Nephron (organoid): Measurements from ENCODE around the gene CSNK1D.

ENCODE experiments used
- H3K27ac Mint-ChIP-seq, 3 experiments: 2 replicates each; pipeline ENCODE4 v1.8.0; 2020; ENCODE audit warnings: mixed read lengths in 3 of 3, mild to moderate bottlenecking in 2 of 3, moderate library complexity in 1 of 3
- H3K27me3 Mint-ChIP-seq: 2 replicates; pipeline ENCODE4 v1.8.0; 2021; ENCODE audit warnings: low read depth, mild to moderate bottlenecking, moderate library complexity, mixed read lengths
- H3K36me3 Mint-ChIP-seq: 2 replicates; pipeline ENCODE4 v1.8.0; 2020; ENCODE audit warnings: low read depth, mixed read lengths
- H3K4me1 Mint-ChIP-seq: 2 replicates; pipeline ENCODE4 v1.8.0; 2020; ENCODE audit warnings: mixed read lengths
- H3K4me3 Mint-ChIP-seq, 3 experiments: 2 replicates each; pipeline ENCODE4 v1.8.0; 2020; ENCODE audit warnings: mild to moderate bottlenecking in 3 of 3, mixed read lengths in 3 of 3, moderate library complexity in 2 of 3
- H3K9me3 Mint-ChIP-seq: 2 replicates; pipeline ENCODE4 v1.8.0; 2020; ENCODE audit warnings: mixed read lengths
- TF ChIP-seq, protein P1 (sequence below), 3 experiments: fragments of 200-600 bp; sonication (generic); IDR thresholded peaks; one replicate each; pipeline ENCODE4 v1.5.0; 2021; ENCODE audit warnings: antibody characterized with exemption in 3 of 3; ENCODE audit not compliant: unreplicated experiment in 3 of 3

The CSNK1D gene

DNA sequence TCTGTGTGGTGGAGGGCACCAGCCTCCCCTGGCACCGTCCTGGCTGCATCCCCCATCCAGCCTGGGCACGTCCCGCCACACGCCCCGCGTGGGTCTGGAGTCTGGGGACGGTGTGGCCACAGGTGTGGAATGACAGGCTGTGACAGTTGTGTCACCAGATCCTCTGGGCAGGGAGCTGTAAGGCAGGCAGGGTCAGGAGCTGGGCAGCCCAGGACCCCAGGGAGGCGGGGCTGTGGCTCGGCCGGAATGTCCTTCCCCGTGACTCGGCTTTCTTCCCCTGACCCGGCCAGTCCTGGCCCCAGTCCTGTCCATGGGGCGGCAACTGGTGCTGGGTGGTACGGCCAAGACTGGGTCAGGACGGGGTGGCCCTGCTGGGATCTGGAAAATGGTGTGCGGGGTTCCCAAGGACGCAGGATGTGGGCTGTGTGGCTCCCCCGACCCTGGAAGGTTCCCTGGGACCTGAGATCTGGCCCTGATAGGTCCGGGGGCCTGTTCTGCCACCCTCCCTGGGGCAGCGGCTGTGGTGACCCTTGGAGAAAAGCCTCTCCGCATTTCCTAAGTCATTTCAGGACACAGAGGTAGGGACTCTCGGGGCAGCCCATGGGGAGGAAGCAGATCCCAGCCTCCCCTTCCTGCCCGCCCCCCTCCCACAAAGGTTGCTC lies 48.0 kb downstream of the CSNK1D start:
- no peaks in the 10 kb centered on the region for H3K36me3 Mint-ChIP-seq
- peak overlapping the region in 1 of 3 experiments; percentile 17 for H3K4me3 Mint-ChIP-seq
- H3K27ac Mint-ChIP-seq, result no peak overlapping the region
- TF ChIP-seq, protein P1, sequence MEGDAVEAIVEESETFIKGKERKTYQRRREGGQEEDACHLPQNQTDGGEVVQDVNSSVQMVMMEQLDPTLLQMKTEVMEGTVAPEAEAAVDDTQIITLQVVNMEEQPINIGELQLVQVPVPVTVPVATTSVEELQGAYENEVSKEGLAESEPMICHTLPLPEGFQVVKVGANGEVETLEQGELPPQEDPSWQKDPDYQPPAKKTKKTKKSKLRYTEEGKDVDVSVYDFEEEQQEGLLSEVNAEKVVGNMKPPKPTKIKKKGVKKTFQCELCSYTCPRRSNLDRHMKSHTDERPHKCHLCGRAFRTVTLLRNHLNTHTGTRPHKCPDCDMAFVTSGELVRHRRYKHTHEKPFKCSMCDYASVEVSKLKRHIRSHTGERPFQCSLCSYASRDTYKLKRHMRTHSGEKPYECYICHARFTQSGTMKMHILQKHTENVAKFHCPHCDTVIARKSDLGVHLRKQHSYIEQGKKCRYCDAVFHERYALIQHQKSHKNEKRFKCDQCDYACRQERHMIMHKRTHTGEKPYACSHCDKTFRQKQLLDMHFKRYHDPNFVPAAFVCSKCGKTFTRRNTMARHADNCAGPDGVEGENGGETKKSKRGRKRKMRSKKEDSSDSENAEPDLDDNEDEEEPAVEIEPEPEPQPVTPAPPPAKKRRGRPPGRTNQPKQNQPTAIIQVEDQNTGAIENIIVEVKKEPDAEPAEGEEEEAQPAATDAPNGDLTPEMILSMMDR (IDR thresholded peaks at IDR 0.05; ENCODE audit: unreplicated experiment in 3 of 3), result no peak
- peaks cover 4% of the 10 kb centered on the region for H3K9me3 Mint-ChIP-seq
- H3K4me1 Mint-ChIP-seq, result peaks cover 4% of the 10 kb centered on the region
- peaks cover 21% of the 10 kb centered on the region for H3K27me3 Mint-ChIP-seq

DNA sequence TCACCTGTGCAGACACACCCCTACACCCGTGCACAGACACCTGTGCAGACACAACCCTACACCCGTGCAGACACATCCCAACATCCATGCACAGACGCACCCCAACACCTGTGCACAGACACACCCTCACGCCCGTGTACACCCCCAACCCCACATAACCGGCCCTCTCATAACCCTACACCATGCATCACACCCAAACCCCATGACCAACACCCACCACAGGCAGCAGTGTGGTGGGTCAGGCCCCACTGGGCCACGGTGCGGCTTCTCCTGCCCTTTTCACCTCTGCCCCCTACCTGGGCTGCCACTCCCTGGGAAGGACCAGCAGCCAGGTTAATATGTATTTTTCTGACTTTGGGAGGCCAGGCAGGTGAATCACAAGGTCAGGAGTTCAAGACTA lies 48.8 kb downstream of the CSNK1D start:
- H3K4me3 Mint-ChIP-seq, result no peak overlapping the region
- no peaks in the 10 kb centered on the region for H3K4me1 Mint-ChIP-seq
- H3K36me3 Mint-ChIP-seq, result no peaks in the 10 kb centered on the region
- TF ChIP-seq, protein P1 (IDR thresholded peaks at IDR 0.05; ENCODE audit: unreplicated experiment in 3 of 3), result no peak
- H3K27ac Mint-ChIP-seq, result no peak overlapping the region
- H3K9me3 Mint-ChIP-seq, result peaks cover 4% of the 10 kb centered on the region
- peaks cover 17% of the 10 kb centered on the region for H3K27me3 Mint-ChIP-seq

- Mint-ChIP-seq H3K27ac (no peak overlapping the region), H3K36me3 (no peaks in the 10 kb centered on the region), H3K4me1 (no peaks in the 10 kb centered on the region), H3K9me3 (peaks cover 4% of the 10 kb centered on the region), H3K4me3 (peak overlapping the region in 2 of 3 experiments; percentile 15 to 29), H3K27me3 (peaks cover 15% of the 10 kb centered on the region)
- TF ChIP-seq, protein P1 (IDR thresholded peaks at IDR 0.05; ENCODE audit: unreplicated experiment in 3 of 3), result no peak
Observed at GRCh38 chr17:82223517-82223916, 50.0 kb downstream of the CSNK1D start.

- Mint-ChIP-seq H3K4me3 (no peak overlapping the region), H3K9me3 (peaks cover 4% of the 10 kb centered on the region), H3K27me3 (peaks cover 15% of the 10 kb centered on the region), H3K27ac (no peak overlapping the region), H3K36me3 (no peaks in the 10 kb centered on the region), H3K4me1 (no peaks in the 10 kb centered on the region)
- TF ChIP-seq, protein P1 (IDR thresholded peaks at IDR 0.05; ENCODE audit: unreplicated experiment in 3 of 3), result no peak
Observed at GRCh38 chr17:82222816-82223215, 50.7 kb downstream of the CSNK1D start.

DNA sequence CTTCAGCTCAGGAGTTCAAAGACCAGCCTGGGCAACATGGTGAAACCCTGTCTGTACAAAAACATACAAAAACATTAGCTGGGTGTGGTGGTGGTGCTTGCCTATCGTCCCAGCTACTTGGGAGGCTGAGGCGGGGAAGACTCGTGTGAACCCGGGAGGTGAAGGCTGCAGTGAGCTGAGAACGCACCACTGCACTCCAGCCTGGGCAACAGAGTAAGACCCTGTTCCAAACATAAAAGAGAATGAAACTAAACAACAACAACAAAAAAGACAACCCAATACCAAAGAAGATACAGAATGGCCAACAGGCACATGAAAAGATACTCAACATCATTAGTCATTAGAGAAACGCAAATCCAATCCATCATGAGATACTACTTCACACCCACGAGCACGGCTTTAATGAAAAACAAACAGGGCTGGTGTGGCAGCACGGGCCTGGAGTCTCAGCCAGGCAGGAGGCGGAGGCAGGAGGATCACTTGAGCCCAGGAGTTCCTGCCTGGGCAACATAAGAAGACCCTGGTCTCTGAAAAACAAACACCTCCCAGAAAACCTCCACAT lies 52.1 kb downstream of the CSNK1D start:
- Mint-ChIP-seq H3K27me3 (peaks cover 6% of the 10 kb centered on the region), H3K27ac (peak overlapping the region in 1 of 3 experiments; percentile 65), H3K4me3 (peak overlapping the region in 2 of 3 experiments; percentile 4 to 12), H3K36me3 (no peaks in the 10 kb centered on the region), H3K4me1 (no peaks in the 10 kb centered on the region), H3K9me3 (peaks cover 4% of the 10 kb centered on the region)
- TF ChIP-seq, protein P1 (IDR thresholded peaks at IDR 0.05; ENCODE audit: unreplicated experiment in 3 of 3), result no peak
